DMS153 (cell line): ENCODE measurements around the gene CD36.

Experiments
- DNase-seq: peaks from one replicate; lab custom pipeline; 2025; lab: John Stamatoyannopoulos, UW

CD36 gene

GRCh38 chr7:80637911-80638765 is at the start of gene CD36:
CD36 (plus strand) TSS chr7:80638642; CDS start chr7:80646741, 8,099 bp downstream.
- DNase-seq = no peak

- DNase-seq = no peak
These were observed 48.8 kb upstream of the CD36 start for GRCh38 chr7:80589631-80590030.

GRCh38 chr7:80591654-80592053 is 46.8 kb upstream of the CD36 start:
- DNase-seq = no peak

- no peak for DNase-seq
These were observed 44.4 kb upstream of the CD36 start for GRCh38 chr7:80593869-80594586.

GRCh38 chr7:80596933-80597517 is 41.4 kb upstream of the CD36 start:
- no peak for DNase-seq

GRCh38 chr7:80597875-80598274 is 40.6 kb upstream of the CD36 start:
- DNase-seq = no peak

- DNase-seq = no peak
These were observed 38.4 kb upstream of the CD36 start for GRCh38 chr7:80600046-80600445.

GRCh38 chr7:80601999-80602398 is 36.4 kb upstream of the CD36 start:
- DNase-seq = no peak

GRCh38 chr7:80603940-80604339 is 34.5 kb upstream of the CD36 start:
- DNase-seq = no peak

GRCh38 chr7:80604436-80604835 is 34.0 kb upstream of the CD36 start:
- DNase-seq = no peak

- DNase-seq = no peak
These were observed 31.3 kb upstream of the CD36 start for GRCh38 chr7:80607136-80607535.

GRCh38 chr7:80608336-80608735 is 30.1 kb upstream of the CD36 start:
- no peak for DNase-seq

GRCh38 chr7:80609751-80610150 is 28.7 kb upstream of the CD36 start:
- no peak for DNase-seq

GRCh38 chr7:80611353-80611752 is 27.1 kb upstream of the CD36 start:
- DNase-seq = no peak

GRCh38 chr7:80611779-80612178 is 26.7 kb upstream of the CD36 start:
- peak; percentile 87 for DNase-seq

GRCh38 chr7:80612880-80613279 is 25.6 kb upstream of the CD36 start:
- no peak for DNase-seq

- no peak for DNase-seq
These were observed 24.9 kb upstream of the CD36 start for GRCh38 chr7:80613519-80613918.

GRCh38 chr7:80614851-80615271 is 23.6 kb upstream of the CD36 start:
- DNase-seq = no peak

GRCh38 chr7:80618096-80618495 is 20.3 kb upstream of the CD36 start:
- DNase-seq = no peak

- no peak for DNase-seq
These were observed 18.7 kb upstream of the CD36 start for GRCh38 chr7:80619741-80620140.

- no peak for DNase-seq
These were observed 15.9 kb upstream of the CD36 start for GRCh38 chr7:80622541-80622940.

- DNase-seq = no peak
These were observed 14.8 kb upstream of the CD36 start for GRCh38 chr7:80623503-80624252.
